HEK293 (cell line): Measurements from ENCODE around the gene SYT5.

Experiments
- CTCF ChIP-seq: fragments of 450-650 bp; formaldehyde crosslinking; IDR thresholded peaks from 2 replicates; pipeline ENCODE4 v1.5.1; 2016; ENCODE audit warnings: missing biosample characterization, missing genetic modification characterization
- GFI1B ChIP-seq: fragments of 450-650 bp; formaldehyde crosslinking; IDR thresholded peaks from 2 replicates; pipeline ENCODE4 v1.5.1; 2016; ENCODE audit warnings: missing biosample characterization, missing genetic modification characterization
- KLF8 ChIP-seq: fragments of 450-650 bp; formaldehyde crosslinking; IDR thresholded peaks from 2 replicates; pipeline ENCODE4 v1.5.1; 2016; ENCODE audit warnings: missing biosample characterization, missing genetic modification characterization
- SETDB1 ChIP-seq: IDR thresholded peaks from one replicate; pipeline ENCODE4 v1.6.1; 2017; ENCODE audit warnings: mild to moderate bottlenecking, low read length, moderate library complexity, mixed read lengths; ENCODE audit not compliant: insufficient read length
- YY2 ChIP-seq: fragments of 450-650 bp; formaldehyde crosslinking; IDR thresholded peaks from 2 replicates; pipeline ENCODE4 v1.5.1; 2016; ENCODE audit warnings: missing biosample characterization, missing genetic modification characterization
- ZBTB44 ChIP-seq: fragments of 450-650 bp; IDR thresholded peaks from 2 replicates; pipeline ENCODE4 v1.5.1; 2018; ENCODE audit warnings: missing biosample characterization, mild to moderate bottlenecking, missing genetic modification characterization
- ZNF157 ChIP-seq: fragments of 450-650 bp; formaldehyde crosslinking; IDR thresholded peaks from 2 replicates; pipeline ENCODE4 v1.5.1; 2016; ENCODE audit warnings: missing biosample characterization, missing genetic modification characterization
- ZNF221 ChIP-seq: fragments of 450-650 bp; formaldehyde crosslinking; IDR thresholded peaks from 2 replicates; pipeline ENCODE4 v1.5.1; 2017; ENCODE audit warnings: missing biosample characterization, missing genetic modification characterization, borderline replicate concordance
- ZNF248 ChIP-seq: fragments of 450-650 bp; formaldehyde crosslinking; IDR thresholded peaks from 2 replicates; pipeline ENCODE4 v1.5.1; 2017; ENCODE audit warnings: missing biosample characterization, missing genetic modification characterization
- ZNF423 ChIP-seq: fragments of 450-650 bp; formaldehyde crosslinking; IDR thresholded peaks from 2 replicates; pipeline ENCODE4 v1.5.1; 2016; ENCODE audit warnings: missing biosample characterization, missing genetic modification characterization
- ZNF560 ChIP-seq: fragments of 450-650 bp; formaldehyde crosslinking; IDR thresholded peaks from 2 replicates; pipeline ENCODE4 v1.5.1; 2017; ENCODE audit warnings: missing biosample characterization, missing genetic modification characterization, borderline replicate concordance
- ZNF621 ChIP-seq: fragments of 450-650 bp; formaldehyde crosslinking; IDR thresholded peaks from 2 replicates; pipeline ENCODE4 v1.5.1; 2017; ENCODE audit warnings: missing biosample characterization, missing genetic modification characterization
- ZNF629 ChIP-seq: fragments of 450-650 bp; formaldehyde crosslinking; IDR thresholded peaks from 2 replicates; pipeline ENCODE4 v1.5.1; 2017; ENCODE audit warnings: missing biosample characterization, missing genetic modification characterization
- ZNF747 ChIP-seq: fragments of 450-650 bp; formaldehyde crosslinking; IDR thresholded peaks from 2 replicates; pipeline ENCODE4 v1.5.1; 2016; ENCODE audit warnings: missing biosample characterization, missing genetic modification characterization

GRCh38 chr19:55136399-55137102, 43.5 kb downstream of the SYT5 start:
- TF ChIP-seq ZNF248 (tag by site-specific recombination) (no peak), ZNF157 (tag by site-specific recombination) (no peak), CTCF (tag by site-specific recombination) (no peak), ZBTB44 (tag by site-specific recombination) (no peak), ZNF747 (tag by site-specific recombination) (no peak), ZNF560 (no peak), SETDB1 (no peak), YY2 (no peak), ZNF621 (tag by site-specific recombination) (no peak), KLF8 (tag by site-specific recombination) (no peak), ZNF221 (tag by site-specific recombination) (no peak), ZNF423 (tag by site-specific recombination) (no peak), ZNF629 (tag by site-specific recombination) (no peak), GFI1B (tag by site-specific recombination) (no peak)
